Bronchus fibroblast of lung (primary cell): Measurements from ENCODE around the gene ANKRD44. TPM values are rescaled to one million over a fixed set of nuclear protein-coding genes. Genes with fewer than 3 reads are reported as not detected.

Source experiments
- total RNA-seq: library from RNA; depleted of rRNA; stranded (reverse); fragments of >200 nt; gene quantifications from 2 replicates; pipeline ENCODE4 v1.2.3, GENCODE V29; 2015

The ANKRD44 gene
- total RNA-seq: 1.2 and 1.5 TPM in 2 replicates

DNA sequence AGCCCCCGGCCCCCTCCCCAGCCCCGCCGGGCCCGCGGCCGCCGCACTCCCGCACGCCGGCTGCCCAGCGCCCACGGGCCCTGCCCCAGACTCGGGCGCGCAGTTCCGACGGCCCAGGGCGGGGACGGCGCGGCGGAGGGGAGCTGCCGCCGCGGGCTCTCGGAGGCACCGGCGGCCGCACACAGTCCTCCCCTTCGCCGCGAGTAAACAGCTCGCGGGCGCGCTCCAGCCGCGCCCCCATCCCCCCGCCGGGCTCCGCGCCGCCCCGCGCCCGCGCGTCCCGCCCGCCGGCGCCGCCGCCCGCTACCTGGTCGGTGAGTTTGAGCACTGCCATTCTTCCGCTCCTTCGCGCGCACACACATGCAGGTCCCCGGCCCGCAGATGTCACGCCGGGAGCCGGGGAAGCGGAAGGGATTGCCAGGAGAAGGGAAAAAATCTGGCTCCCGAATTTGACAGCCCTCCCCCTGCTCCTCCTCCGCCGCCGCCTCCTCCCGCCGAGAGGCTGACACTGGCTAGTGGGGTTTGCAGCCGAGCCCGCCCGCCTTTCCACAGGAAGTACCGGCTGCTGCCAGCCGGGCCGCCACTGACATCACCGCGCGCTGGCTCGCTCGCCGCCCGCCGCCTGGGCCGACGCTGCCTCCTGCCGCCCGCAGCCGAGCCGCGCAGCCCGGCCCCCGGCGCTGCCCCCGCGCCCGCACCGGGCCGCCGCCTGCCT, at the start of gene ANKRD44:
ANKRD44 (minus strand) TSS at position 510 of the 715 bp plus-strand sequence; CDS start at position 334, 176 bp downstream.

Other genes with a start within 250 kb of the ANKRD44 start
- gene SF3B1, start 124.2 kb upstream of the ANKRD44 start, total RNA-seq: 161 and 163 TPM in 2 replicates
- gene COQ10B, start 142.8 kb upstream of the ANKRD44 start, total RNA-seq: 11.3 and 16.3 TPM in 2 replicates
- 227 and 278 TPM in 2 replicates for gene HSPD1, start 189.1 kb upstream of the ANKRD44 start, total RNA-seq
- gene HSPE1, start 189.6 kb upstream of the ANKRD44 start, total RNA-seq: 166 and 186 TPM in 2 replicates
- 24.8 and 26.2 TPM in 2 replicates for gene MOB4, start 205.3 kb upstream of the ANKRD44 start, total RNA-seq